ENCODE measurements around the gene TMEM154.

- TF ChIP-seq, protein P1, sequence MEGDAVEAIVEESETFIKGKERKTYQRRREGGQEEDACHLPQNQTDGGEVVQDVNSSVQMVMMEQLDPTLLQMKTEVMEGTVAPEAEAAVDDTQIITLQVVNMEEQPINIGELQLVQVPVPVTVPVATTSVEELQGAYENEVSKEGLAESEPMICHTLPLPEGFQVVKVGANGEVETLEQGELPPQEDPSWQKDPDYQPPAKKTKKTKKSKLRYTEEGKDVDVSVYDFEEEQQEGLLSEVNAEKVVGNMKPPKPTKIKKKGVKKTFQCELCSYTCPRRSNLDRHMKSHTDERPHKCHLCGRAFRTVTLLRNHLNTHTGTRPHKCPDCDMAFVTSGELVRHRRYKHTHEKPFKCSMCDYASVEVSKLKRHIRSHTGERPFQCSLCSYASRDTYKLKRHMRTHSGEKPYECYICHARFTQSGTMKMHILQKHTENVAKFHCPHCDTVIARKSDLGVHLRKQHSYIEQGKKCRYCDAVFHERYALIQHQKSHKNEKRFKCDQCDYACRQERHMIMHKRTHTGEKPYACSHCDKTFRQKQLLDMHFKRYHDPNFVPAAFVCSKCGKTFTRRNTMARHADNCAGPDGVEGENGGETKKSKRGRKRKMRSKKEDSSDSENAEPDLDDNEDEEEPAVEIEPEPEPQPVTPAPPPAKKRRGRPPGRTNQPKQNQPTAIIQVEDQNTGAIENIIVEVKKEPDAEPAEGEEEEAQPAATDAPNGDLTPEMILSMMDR (IDR thresholded peaks at IDR 0.05) = no peak
- no peak for TF ChIP-seq POLR2A (IDR thresholded peaks at IDR 0.05)
These were observed 2.7 kb downstream of the TMEM154 start for GRCh38 chr4:152677117-152677516.
